K562 (cell line): ENCODE results near the gene TUBE1.

Experiments used
- JUND ChIP-seq, 2 experiments: IDR thresholded peaks; 2 replicates in 1 of 2; 3 replicates in 1 of 2; pipeline ENCODE4 v1.6.1; 2011; ENCODE audit warnings: borderline replicate concordance in 2 of 2, low read depth in 2 of 2, low read length in 2 of 2, improper control_type of control experiment in 1 of 2, missing biosample characterization in 1 of 2, missing genetic modification characterization in 1 of 2, missing genetic modification reagents in 1 of 2
- RBM34 ChIP-seq: fragments of 200-400 bp; formaldehyde crosslinking; IDR thresholded peaks from 2 replicates; pipeline ENCODE4 v1.6.1; 2018; ENCODE audit warnings: low read length, borderline replicate concordance; ENCODE audit not compliant: insufficient read depth
- TF ChIP-seq, protein P1 (sequence below): fragments of 450-650 bp; IDR thresholded peaks from 2 replicates; pipeline ENCODE4 v1.6.1; 2016
- TF ChIP-seq, protein P2 (sequence below), 3 experiments: IDR thresholded peaks in 2 of 3; conservative IDR thresholded peaks in 1 of 3; 2 replicates each; pipeline ENCODE4 v1.5.1; 2011 to 2012; ENCODE audit warnings: low read length in 3 of 3, mild to moderate bottlenecking in 3 of 3, control low read depth in 2 of 3, improper control_type of control experiment in 1 of 3, inconsistent platforms in 1 of 3, low read depth in 1 of 3, mixed read lengths in 1 of 3, moderate library complexity in 1 of 3; ENCODE audit not compliant: insufficient read depth in 2 of 3

DNA sequence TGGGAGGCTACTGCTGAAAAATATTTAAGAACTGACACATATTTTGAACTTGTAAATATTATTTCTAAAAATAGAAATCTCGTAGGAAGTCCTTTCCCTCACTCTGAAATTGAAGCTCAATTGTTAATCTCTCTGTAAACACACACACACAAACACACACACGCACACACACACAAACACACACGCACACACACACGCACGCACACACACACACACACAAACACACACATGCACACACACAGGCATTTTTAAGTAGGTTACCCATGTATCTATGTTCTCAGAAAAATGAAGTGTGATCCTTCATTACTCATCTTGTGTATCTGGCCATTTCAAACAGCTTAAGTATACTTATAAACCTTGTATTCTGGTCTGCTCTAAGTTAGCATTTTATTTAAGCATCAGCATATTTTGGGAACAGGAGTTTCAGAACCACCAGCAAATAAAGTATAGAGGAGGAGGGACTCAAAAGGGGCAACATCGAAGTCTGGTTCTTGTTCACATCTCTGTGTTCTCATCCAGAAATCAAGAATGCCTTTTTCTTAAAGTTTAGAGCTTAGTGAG is 21.8 kb downstream of the TUBE1 start:
- TF ChIP-seq, protein P1, sequence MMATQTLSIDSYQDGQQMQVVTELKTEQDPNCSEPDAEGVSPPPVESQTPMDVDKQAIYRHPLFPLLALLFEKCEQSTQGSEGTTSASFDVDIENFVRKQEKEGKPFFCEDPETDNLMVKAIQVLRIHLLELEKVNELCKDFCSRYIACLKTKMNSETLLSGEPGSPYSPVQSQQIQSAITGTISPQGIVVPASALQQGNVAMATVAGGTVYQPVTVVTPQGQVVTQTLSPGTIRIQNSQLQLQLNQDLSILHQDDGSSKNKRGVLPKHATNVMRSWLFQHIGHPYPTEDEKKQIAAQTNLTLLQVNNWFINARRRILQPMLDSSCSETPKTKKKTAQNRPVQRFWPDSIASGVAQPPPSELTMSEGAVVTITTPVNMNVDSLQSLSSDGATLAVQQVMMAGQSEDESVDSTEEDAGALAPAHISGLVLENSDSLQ: no peak
- no peak for TF ChIP-seq RBM34
- no peak for TF ChIP-seq JUND (IDR thresholded peaks at IDR 0.05; ENCODE audit: borderline replicate concordance, low read depth, low read length)
- no peak for TF ChIP-seq JUND (tag; IDR thresholded peaks at IDR 0.05; ENCODE audit: borderline replicate concordance, low read depth, low read length)
- TF ChIP-seq, protein P2, sequence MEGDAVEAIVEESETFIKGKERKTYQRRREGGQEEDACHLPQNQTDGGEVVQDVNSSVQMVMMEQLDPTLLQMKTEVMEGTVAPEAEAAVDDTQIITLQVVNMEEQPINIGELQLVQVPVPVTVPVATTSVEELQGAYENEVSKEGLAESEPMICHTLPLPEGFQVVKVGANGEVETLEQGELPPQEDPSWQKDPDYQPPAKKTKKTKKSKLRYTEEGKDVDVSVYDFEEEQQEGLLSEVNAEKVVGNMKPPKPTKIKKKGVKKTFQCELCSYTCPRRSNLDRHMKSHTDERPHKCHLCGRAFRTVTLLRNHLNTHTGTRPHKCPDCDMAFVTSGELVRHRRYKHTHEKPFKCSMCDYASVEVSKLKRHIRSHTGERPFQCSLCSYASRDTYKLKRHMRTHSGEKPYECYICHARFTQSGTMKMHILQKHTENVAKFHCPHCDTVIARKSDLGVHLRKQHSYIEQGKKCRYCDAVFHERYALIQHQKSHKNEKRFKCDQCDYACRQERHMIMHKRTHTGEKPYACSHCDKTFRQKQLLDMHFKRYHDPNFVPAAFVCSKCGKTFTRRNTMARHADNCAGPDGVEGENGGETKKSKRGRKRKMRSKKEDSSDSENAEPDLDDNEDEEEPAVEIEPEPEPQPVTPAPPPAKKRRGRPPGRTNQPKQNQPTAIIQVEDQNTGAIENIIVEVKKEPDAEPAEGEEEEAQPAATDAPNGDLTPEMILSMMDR (IDR thresholded peaks at IDR 0.05 in 2 of 3, conservative IDR thresholded peaks at IDR 0.05 in 1 of 3; ENCODE audit: insufficient read depth in 2 of 3, low read depth in 1 of 3, low read length in 3 of 3): no peak
